PC-3 (cell line): ENCODE measurements around the gene STRN4. TPM values are rescaled to one million over a fixed set of nuclear protein-coding genes. Genes with fewer than 3 reads are reported as not detected.
A peak's percentile ranks its signal among the peaks of the same experiment; 100 is the strongest.

Experiments
- ATAC-seq: fragments of 200-7000 bp; cut with Tn5 transposase; 2 replicates; pipeline ENCODE4 v1.9.1; 2020; ENCODE audit warnings: mild to moderate bottlenecking, moderate library complexity
- BruUV-seq: library from RNA; stranded (reverse); fragments of 400-500 nt; replicated peaks from 2 replicates; lab custom pipeline; 2021; lab: Mats Ljungman, UMichigan
- CTCF ChIA-PET: fragments of 300-600 bp; sonication (Branson Sonifier 250); formaldehyde crosslinking; loops from one replicate; lab custom pipeline; 2022; ENCODE audit warnings: antibody characterized with exemption; lab: Charles Lee
- POLR2A ChIA-PET: fragments of 300-600 bp; sonication (Branson Sonifier 250); formaldehyde crosslinking; loops from one replicate; lab custom pipeline; 2022; ENCODE audit warnings: antibody characterized with exemption; ENCODE audit not compliant: unreplicated experiment; lab: Charles Lee
- DNase-seq: peaks from one replicate; pipeline ENCODE4 v3.0.0-alpha.2; 2015
- H2AFZ ChIP-seq: fragments of 300-600 bp; sonication (generic); 2 replicates; pipeline ENCODE4 v1.6.0; 2016; ENCODE audit warnings: antibody characterized with exemption, low read length
- H3F3A ChIP-seq: fragments of 300-600 bp; sonication (generic); one replicate; pipeline ENCODE4 v1.6.0; 2017; ENCODE audit warnings: antibody characterized with exemption, low read length, control low read depth, mild to moderate bottlenecking; ENCODE audit not compliant: unreplicated experiment
- H3K27ac ChIP-seq: fragments of 300-600 bp; sonication (generic); 2 replicates; pipeline ENCODE4 v1.5.1; 2016; ENCODE audit warnings: mild to moderate bottlenecking, low read length
- H3K27me3 ChIP-seq: fragments of 300-600 bp; sonication (generic); 2 replicates; pipeline ENCODE4 v1.6.1; 2016; ENCODE audit warnings: low read length, mixed read lengths
- H3K36me3 ChIP-seq: fragments of 300-600 bp; sonication (generic); 2 replicates; pipeline ENCODE4 v1.6.1; 2016; ENCODE audit warnings: low read depth, mixed run types, low read length, mixed read lengths
- H3K4me1 ChIP-seq: fragments of 300-600 bp; sonication (generic); 2 replicates; pipeline ENCODE4 v1.5.1; 2016; ENCODE audit warnings: low read length; ENCODE audit not compliant: insufficient read depth
- H3K4me2 ChIP-seq: fragments of 300-600 bp; sonication (generic); 2 replicates; pipeline ENCODE4 v1.6.0; 2016; ENCODE audit warnings: low read length
- H3K4me3 ChIP-seq: fragments of 300-600 bp; sonication (generic); 2 replicates; pipeline ENCODE4 v1.5.1; 2016; ENCODE audit warnings: mild to moderate bottlenecking, low read length, mixed read lengths
- H3K79me2 ChIP-seq: fragments of 300-600 bp; sonication (generic); 2 replicates; pipeline ENCODE4 v1.6.1; 2017; ENCODE audit warnings: low read length, mixed read lengths
- H3K9ac ChIP-seq: fragments of 300-600 bp; sonication (generic); 2 replicates; pipeline ENCODE4 v1.6.0; 2016; ENCODE audit warnings: mild to moderate bottlenecking, low read length
- H3K9me2 ChIP-seq: fragments of 300-600 bp; sonication (generic); replicated peaks from 2 replicates; pipeline ENCODE4 v1.6.1; 2016; ENCODE audit warnings: mixed run types, low read length, mixed read lengths
- H3K9me3 ChIP-seq: fragments of 300-600 bp; sonication (generic); 2 replicates; pipeline ENCODE4 v1.6.1; 2016; ENCODE audit warnings: low read length, mixed read lengths
- H4K20me1 ChIP-seq: fragments of 300-600 bp; sonication (generic); 2 replicates; pipeline ENCODE4 v1.6.1; 2016; ENCODE audit warnings: low read length, mixed read lengths
- CTCF ChIP-seq: fragments of 300-600 bp; sonication (generic); conservative IDR thresholded peaks from 2 replicates; pipeline ENCODE4 v1.5.1; 2017; ENCODE audit warnings: antibody characterized with exemption, low read depth, mild to moderate bottlenecking, low read length
- EZH2 ChIP-seq: fragments of 300-600 bp; sonication (generic); IDR thresholded peaks from one replicate; pipeline ENCODE4 v1.6.1; 2017; ENCODE audit warnings: antibody characterized with exemption, mild to moderate bottlenecking, low read length; ENCODE audit not compliant: unreplicated experiment
- EZH2phosphoT487 ChIP-seq: fragments of 300-600 bp; sonication (generic); IDR thresholded peaks from 2 replicates; pipeline ENCODE4 v1.6.1; 2018; ENCODE audit warnings: mild to moderate bottlenecking, antibody characterized with exemption, low read length, borderline replicate concordance
- intact Hi-C: fragments of 100-400 bp; cut with micrococcal nuclease; formaldehyde crosslinking; loops from 2 replicates; pipeline ENCODE4 v1.9.0; 2023
- total RNA-seq: library from RNA; depleted of rRNA; stranded (reverse); fragments of >200 nt; gene quantifications from 2 replicates; pipeline ENCODE4 v1.2.3, GENCODE V29; 2014

Gene STRN4
- total RNA-seq, 1 experiment from 2014 or later, result 62.7 TPM

GRCh38 chr19:46786236-46787039 lies 40.2 kb upstream of the STRN4 start:
- Histone ChIP-seq H3K4me1 (peaks cover 21% of the 10 kb centered on the region), H3K4me2 (peak overlapping the region; percentile 98), H4K20me1 (peaks cover 11% of the 10 kb centered on the region), H3K27ac (peak overlapping the region; percentile 86), H3K79me2 (peaks cover 61% of the 10 kb centered on the region), H3K9ac (peak overlapping the region; percentile 93), H3K27me3 (no peaks in the 10 kb centered on the region), H3K36me3 (peaks cover 12% of the 10 kb centered on the region), H3K9me3 (no peaks in the 10 kb centered on the region), H3F3A (no peaks in the 10 kb centered on the region), H3K9me2 (no peaks in the 10 kb centered on the region), H2AFZ (no peak overlapping the region), H3K4me3 (peak overlapping the region; percentile 91)
- ChIA-PET CTCF (no interaction called here), POLR2A (no interaction called here)
- DNase-seq, result peak; percentile 66
- intact Hi-C loops, result loop anchor here (5.0 kb wide), 1 partner anchor 41 kb away; no protein-coding TSS in a partner anchor
- TF ChIP-seq EZH2phosphoT487, result no peak
- no peak for TF ChIP-seq CTCF
- no peak for TF ChIP-seq EZH2
- BruUV-seq, result TSS peak; percentile 74
- peak; percentile 34 for ATAC-seq

DNA sequence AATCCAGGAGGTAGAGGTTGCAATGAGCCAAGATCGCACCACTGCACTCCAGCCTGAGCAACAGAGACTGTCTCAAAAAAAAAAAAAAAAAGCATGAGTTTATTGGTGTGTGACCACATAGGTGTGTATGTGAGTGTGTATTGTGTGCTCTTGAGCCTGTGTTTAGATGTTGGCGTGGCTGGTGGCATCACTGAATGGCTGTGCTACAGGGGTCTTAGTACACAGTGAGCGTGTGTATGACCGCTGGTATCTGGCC lies 39.7 kb upstream of the STRN4 start:
- intact Hi-C loops, result loop anchor here (5.0 kb wide), 1 partner anchor 41 kb away; no protein-coding TSS in a partner anchor
- Histone ChIP-seq H3K27ac (peak overlapping the region; percentile 86), H3K36me3 (peaks cover 12% of the 10 kb centered on the region), H2AFZ (no peak overlapping the region), H3K79me2 (peaks cover 61% of the 10 kb centered on the region), H3K27me3 (no peaks in the 10 kb centered on the region), H3K4me2 (peak overlapping the region; percentile 98), H3K9me3 (no peaks in the 10 kb centered on the region), H4K20me1 (peaks cover 11% of the 10 kb centered on the region), H3K9ac (peak overlapping the region; percentile 93), H3K4me3 (peak overlapping the region; percentile 91), H3F3A (no peaks in the 10 kb centered on the region), H3K9me2 (no peaks in the 10 kb centered on the region), H3K4me1 (peaks cover 21% of the 10 kb centered on the region)
- no TSS peak for BruUV-seq
- no peak for DNase-seq
- ChIA-PET CTCF (no interaction called here), POLR2A (no interaction called here)
- TF ChIP-seq EZH2, result no peak
- TF ChIP-seq CTCF, result no peak
- TF ChIP-seq EZH2phosphoT487, result no peak
- ATAC-seq, result no peak
